Measurements from ENCODE around the gene SLC25A33.
"Not testable (repeated sequence)": the region's sequence is repeated elsewhere in the genome, so short reads cannot be mapped to it uniquely, and the experiment has no call there.

Gene SLC25A33

GRCh38 chr1:9539165-9539828 lies at the start of gene SLC25A33:
TSS of gene SLC25A33 (plus strand) at chr1:9539465. CDS start at chr1:9539692, 227 bp downstream.
- peak; percentile 96 to 97 for DNase-seq

- DNase-seq = peak; percentile 26 to 37
These were observed 48.5 kb upstream of the SLC25A33 start for GRCh38 chr1:9490605-9491339.

- DNase-seq = no peak
These were observed 45.9 kb upstream of the SLC25A33 start for GRCh38 chr1:9493326-9493725.

GRCh38 chr1:9494936-9495758 lies 44.1 kb upstream of the SLC25A33 start:
- peak; percentile 15 to 33 for DNase-seq

GRCh38 chr1:9495854-9496374 lies 43.4 kb upstream of the SLC25A33 start:
- DNase-seq = no peak

GRCh38 chr1:9500756-9501754 lies 38.2 kb upstream of the SLC25A33 start:
- no peak for DNase-seq

GRCh38 chr1:9503001-9503675 lies 36.1 kb upstream of the SLC25A33 start:
- DNase-seq = no peak

- DNase-seq = no peak
These were observed 34.1 kb upstream of the SLC25A33 start for GRCh38 chr1:9505143-9505542.

GRCh38 chr1:9506901-9507300 lies 32.4 kb upstream of the SLC25A33 start:
- DNase-seq = no peak

- DNase-seq = no peak
These were observed 29.1 kb upstream of the SLC25A33 start for GRCh38 chr1:9510130-9510529.

GRCh38 chr1:9515550-9515949 lies 23.7 kb upstream of the SLC25A33 start:
- DNase-seq = not testable (repeated sequence)

- no peak for DNase-seq
These were observed 20.7 kb upstream of the SLC25A33 start for GRCh38 chr1:9518454-9518998.

- no peak for DNase-seq
These were observed 18.9 kb upstream of the SLC25A33 start for GRCh38 chr1:9520411-9520810.

GRCh38 chr1:9529190-9529589 lies 10.1 kb upstream of the SLC25A33 start:
- DNase-seq = no peak

GRCh38 chr1:9530320-9530719 lies 8.9 kb upstream of the SLC25A33 start:
- no peak for DNase-seq

GRCh38 chr1:9534953-9535352 lies 4.3 kb upstream of the SLC25A33 start:
- no peak for DNase-seq

GRCh38 chr1:9536301-9536700 lies 3.0 kb upstream of the SLC25A33 start:
- DNase-seq = no peak

GRCh38 chr1:9537863-9538668 lies 1.2 kb upstream of the SLC25A33 start:
- DNase-seq = no peak

- DNase-seq = no peak
These were observed 548 bp upstream of the SLC25A33 start for GRCh38 chr1:9538669-9539164.
